ENCODE data around the gene RSPH4A.

Gene RSPH4A

DNA sequence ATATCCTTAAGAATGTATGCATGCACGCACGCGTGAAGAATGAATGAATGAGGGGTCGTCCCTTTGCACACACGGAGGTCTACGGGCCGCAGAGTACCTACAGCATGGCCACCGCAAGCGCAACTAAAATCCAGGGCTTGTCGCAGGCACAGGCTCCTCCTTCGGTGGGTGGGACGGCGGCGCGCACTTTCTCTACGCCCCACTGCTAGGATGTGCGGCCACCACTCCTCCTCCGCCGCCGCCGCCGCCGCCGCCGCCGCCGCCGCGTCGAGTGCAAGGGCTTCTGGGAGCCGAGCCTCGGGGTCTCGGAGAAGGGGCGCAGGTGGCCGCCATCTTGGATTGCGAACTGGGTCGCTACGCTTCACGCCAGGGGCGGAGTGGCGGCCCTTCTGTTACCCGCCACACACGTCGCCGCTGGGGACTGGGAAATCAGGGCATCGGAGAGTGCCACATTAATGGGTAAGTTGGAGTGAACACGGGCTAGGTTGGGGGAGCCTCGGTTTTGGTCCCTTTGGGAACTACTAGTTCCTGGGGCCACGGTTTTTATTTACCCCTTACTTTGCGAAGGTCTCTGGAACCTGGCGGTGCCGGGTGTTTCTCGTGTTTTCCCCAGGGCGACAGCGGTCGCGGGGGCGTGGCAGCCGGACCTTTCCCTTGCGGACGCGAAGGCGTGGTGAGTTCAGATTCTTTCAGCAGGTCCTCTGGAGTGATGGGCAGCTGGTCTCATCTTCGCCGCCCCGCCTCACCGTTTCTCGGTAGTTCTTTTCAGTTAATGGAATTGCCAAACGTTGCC is 64.8 kb downstream of the RSPH4A start, which contains the start of gene KPNA5:
TSS of gene KPNA5 (plus strand) at position 332 of the 793 bp plus-strand sequence. CDS start at position 456, 124 bp downstream.
- H3K4me3 ChIP-seq (replicated peaks; ENCODE audit: insufficient read depth, low read length), result peak within 1 kb of the TSS; percentile 92
- TF ChIP-seq SPI1 (IDR thresholded peaks at IDR 0.05; ENCODE audit: borderline replicate concordance, low read depth), result no peak
- peak; percentile 96 for TF ChIP-seq POLR2AphosphoS5 (IDR thresholded peaks at IDR 0.05; ENCODE audit: low read depth)
- H3K27ac ChIP-seq (replicated peaks), result peak within 1 kb of the TSS; percentile 77
- H3K27me3 ChIP-seq (ENCODE audit: insufficient read depth, poor library complexity, severe bottlenecking), result no peaks in the 10 kb centered on the region
- peak; percentile 73 to 93 for DNase-seq (ENCODE audit: low read depth in 1 of 2, low spot score in 1 of 2)

DNA sequence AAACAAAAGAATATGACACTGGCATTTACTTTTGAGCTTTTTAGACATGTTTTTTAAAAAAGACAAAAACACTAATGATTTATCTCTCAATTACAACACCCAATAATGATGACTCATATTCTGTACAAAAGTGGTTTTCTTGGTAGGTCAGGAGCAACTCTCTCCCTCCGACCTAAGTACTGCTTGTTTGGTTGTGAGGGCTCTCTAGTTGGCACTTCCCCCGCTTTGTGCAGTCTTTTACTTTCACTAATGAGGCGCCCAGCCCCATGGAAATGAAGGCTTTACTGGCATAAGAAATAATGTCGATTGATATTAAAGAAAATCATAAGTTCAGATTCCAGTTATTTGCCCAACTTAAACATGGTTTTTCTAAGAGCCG is 66.0 kb downstream of the RSPH4A start:
- DNase-seq (ENCODE audit: low read depth in 1 of 2, low spot score in 1 of 2), result peak; percentile 27 to 65

More for the DNA sequence above, 66.0 kb downstream of the RSPH4A start:
- peak overlapping the region; percentile 92 for H3K4me3 ChIP-seq (replicated peaks; ENCODE audit: insufficient read depth, low read length)
- H3K27ac ChIP-seq (replicated peaks), result peak overlapping the region; percentile 77
- H3K27me3 ChIP-seq (ENCODE audit: insufficient read depth, poor library complexity, severe bottlenecking), result no peaks in the 10 kb centered on the region
- TF ChIP-seq, protein P1, sequence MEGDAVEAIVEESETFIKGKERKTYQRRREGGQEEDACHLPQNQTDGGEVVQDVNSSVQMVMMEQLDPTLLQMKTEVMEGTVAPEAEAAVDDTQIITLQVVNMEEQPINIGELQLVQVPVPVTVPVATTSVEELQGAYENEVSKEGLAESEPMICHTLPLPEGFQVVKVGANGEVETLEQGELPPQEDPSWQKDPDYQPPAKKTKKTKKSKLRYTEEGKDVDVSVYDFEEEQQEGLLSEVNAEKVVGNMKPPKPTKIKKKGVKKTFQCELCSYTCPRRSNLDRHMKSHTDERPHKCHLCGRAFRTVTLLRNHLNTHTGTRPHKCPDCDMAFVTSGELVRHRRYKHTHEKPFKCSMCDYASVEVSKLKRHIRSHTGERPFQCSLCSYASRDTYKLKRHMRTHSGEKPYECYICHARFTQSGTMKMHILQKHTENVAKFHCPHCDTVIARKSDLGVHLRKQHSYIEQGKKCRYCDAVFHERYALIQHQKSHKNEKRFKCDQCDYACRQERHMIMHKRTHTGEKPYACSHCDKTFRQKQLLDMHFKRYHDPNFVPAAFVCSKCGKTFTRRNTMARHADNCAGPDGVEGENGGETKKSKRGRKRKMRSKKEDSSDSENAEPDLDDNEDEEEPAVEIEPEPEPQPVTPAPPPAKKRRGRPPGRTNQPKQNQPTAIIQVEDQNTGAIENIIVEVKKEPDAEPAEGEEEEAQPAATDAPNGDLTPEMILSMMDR (IDR thresholded peaks at IDR 0.05; ENCODE audit: insufficient read depth, low read length), result no peak
- TF ChIP-seq SPI1 (IDR thresholded peaks at IDR 0.05; ENCODE audit: borderline replicate concordance, low read depth), result peak; percentile 64; the same call in 1 of the 2 replicates
